ENCODE measurements around the gene RALGAPA2.

DNA sequence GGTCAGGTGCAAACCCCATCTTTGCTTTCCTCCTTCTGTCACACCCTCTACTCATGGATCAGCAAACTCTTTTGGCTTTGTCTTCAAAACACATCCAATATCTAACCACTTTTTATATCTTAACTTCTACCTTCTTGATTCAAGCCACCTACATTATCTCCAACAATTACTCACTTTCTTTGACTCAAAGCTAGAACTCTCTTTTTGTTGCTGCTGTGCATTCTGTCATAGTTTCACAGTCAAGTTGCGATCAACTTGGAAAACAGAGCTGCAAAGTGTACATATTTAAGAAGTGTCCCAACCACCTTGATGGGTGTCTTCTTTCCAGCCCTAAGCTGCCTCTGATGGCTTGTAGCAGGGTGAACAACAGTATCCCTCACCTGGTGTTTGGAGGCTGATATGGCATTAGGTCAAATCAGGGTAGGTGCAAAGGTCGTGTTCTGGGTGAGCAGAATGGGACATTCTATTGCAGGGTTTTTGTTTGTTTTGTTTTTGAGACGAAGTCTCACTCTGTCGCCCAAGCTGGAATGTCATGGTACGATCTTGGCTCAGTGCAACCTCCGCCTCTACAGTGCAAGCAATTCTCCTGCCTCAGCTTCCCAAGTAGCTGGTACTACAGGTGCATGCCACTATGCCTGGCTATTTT, 43.4 kb upstream of the RALGAPA2 start:
- TF ChIP-seq, protein P1, sequence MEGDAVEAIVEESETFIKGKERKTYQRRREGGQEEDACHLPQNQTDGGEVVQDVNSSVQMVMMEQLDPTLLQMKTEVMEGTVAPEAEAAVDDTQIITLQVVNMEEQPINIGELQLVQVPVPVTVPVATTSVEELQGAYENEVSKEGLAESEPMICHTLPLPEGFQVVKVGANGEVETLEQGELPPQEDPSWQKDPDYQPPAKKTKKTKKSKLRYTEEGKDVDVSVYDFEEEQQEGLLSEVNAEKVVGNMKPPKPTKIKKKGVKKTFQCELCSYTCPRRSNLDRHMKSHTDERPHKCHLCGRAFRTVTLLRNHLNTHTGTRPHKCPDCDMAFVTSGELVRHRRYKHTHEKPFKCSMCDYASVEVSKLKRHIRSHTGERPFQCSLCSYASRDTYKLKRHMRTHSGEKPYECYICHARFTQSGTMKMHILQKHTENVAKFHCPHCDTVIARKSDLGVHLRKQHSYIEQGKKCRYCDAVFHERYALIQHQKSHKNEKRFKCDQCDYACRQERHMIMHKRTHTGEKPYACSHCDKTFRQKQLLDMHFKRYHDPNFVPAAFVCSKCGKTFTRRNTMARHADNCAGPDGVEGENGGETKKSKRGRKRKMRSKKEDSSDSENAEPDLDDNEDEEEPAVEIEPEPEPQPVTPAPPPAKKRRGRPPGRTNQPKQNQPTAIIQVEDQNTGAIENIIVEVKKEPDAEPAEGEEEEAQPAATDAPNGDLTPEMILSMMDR (IDR thresholded peaks at IDR 0.05; ENCODE audit: insufficient read depth, low read length, poor library complexity, severe bottlenecking) = no peak
- TF ChIP-seq EZH2phosphoT487 (conservative IDR thresholded peaks at IDR 0.05; ENCODE audit: low read length) = no peak
